Stomach (tissue), 4 donors: ENCODE results near the gene PPP1R9B.

ENCODE experiments used
- POLR2A ChIP-seq, 4 donors: fragments of 450-650 bp; IDR thresholded peaks; one replicate each; pipeline ENCODE4 v1.6.1; 2016; ENCODE audit warnings: antibody characterized with exemption in 4 of 4, control low read depth in 2 of 4, mild to moderate bottlenecking in 1 of 4, moderate library complexity in 1 of 4
- TF ChIP-seq, protein P1 (sequence below), 7 experiments: fragments of 450-650 bp in 4 of 7; fragments of 200-600 bp in 3 of 7; sonication (generic) in 3 of 7; IDR thresholded peaks; one replicate each; pipeline ENCODE4 v1.5.1; 2016 to 2019; ENCODE audit warnings: antibody characterized with exemption in 7 of 7, control low read depth in 2 of 7, mild to moderate bottlenecking in 1 of 7

DNA sequence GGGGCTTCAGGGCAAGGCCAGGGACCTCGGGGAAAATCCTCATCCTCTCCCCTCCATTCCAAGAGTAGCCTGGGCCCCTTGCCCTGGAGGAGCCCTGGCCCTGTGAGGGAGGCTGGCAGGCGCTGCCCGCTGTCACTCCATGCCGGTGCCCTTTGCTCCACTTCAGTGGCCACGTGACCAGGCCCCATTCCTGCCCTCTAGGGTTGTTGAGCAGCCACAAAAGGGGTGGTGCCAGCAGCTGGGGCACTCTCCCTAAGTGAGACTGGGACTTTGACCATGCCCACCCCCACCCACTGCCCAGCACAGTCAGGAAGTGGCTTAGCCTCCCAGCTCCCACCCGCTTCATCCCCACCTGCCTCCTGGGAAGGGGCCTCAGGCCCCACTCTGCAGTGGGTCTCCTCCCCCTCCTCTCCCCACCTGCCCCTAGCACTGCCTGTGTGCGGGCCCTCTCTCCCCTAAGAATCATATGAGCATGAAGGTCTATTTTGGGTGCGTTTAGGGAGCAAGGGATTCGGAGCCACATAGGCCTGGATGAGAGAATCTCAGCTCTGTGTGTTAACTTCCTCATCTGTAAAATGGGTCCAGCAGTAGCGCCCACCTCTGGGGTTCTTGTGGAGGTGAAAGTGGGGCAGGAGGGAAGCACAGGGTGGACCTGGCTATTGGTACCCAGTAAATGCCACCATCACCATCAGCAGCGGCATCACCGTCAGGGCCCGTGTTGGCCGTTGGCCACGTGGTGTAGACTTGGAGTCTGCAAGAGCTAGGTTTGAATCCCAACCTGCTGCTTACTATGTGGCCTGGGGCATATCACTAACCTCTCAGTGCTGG, 48.1 kb downstream of the PPP1R9B start:
- TF ChIP-seq POLR2A (IDR thresholded peaks at IDR 0.05): no peak
- TF ChIP-seq, protein P1, sequence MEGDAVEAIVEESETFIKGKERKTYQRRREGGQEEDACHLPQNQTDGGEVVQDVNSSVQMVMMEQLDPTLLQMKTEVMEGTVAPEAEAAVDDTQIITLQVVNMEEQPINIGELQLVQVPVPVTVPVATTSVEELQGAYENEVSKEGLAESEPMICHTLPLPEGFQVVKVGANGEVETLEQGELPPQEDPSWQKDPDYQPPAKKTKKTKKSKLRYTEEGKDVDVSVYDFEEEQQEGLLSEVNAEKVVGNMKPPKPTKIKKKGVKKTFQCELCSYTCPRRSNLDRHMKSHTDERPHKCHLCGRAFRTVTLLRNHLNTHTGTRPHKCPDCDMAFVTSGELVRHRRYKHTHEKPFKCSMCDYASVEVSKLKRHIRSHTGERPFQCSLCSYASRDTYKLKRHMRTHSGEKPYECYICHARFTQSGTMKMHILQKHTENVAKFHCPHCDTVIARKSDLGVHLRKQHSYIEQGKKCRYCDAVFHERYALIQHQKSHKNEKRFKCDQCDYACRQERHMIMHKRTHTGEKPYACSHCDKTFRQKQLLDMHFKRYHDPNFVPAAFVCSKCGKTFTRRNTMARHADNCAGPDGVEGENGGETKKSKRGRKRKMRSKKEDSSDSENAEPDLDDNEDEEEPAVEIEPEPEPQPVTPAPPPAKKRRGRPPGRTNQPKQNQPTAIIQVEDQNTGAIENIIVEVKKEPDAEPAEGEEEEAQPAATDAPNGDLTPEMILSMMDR (IDR thresholded peaks at IDR 0.05): no peak
